Measurements from ENCODE around the gene FOXN3.

Gene FOXN3

GRCh38 chr14:89197623-89198022, 219.4 kb downstream of the FOXN3 start:
- DNase-seq (ENCODE audit: low read depth): no peak

GRCh38 chr14:89196545-89196944, 220.5 kb downstream of the FOXN3 start:
- no peak for DNase-seq (ENCODE audit: low read depth)

- no peak for DNase-seq (ENCODE audit: low read depth)
These were observed 222.7 kb downstream of the FOXN3 start for GRCh38 chr14:89194376-89194775.

DNA sequence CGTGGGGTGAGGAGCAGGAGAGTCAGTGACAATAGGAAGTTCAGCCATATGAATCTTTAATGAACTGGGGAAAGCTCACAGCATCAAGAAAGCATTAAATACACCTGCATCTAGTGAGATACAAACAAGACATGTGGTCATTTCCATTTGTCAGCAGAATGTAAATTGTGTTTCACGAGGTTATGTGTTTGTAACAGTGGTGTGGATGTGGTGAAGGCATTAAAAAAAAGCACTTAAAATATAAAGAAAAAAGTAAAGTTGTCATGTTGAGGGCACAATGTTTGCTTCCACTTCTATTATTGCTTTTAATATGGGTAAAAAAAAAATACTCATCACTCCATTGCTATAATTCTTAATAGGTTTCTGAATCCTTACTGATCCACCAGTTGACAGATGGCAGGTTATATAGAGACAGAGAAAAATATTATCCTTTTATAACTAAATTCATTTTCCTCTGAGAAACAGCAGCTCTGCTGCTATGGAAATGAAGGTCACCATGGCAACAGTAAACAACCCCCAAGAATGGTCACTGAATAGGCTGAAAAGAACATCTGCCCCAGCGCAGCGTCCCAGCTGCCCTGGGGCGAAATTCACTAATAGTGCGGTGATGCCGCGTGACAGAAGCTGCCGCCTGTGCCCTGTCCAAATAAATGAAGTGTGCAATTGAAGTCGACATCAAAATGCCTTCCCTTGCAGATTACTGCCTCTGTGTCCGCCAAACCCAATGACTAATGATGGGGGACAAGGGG, 226.1 kb downstream of the FOXN3 start:
- DNase-seq (ENCODE audit: low read depth): no peak

DNA sequence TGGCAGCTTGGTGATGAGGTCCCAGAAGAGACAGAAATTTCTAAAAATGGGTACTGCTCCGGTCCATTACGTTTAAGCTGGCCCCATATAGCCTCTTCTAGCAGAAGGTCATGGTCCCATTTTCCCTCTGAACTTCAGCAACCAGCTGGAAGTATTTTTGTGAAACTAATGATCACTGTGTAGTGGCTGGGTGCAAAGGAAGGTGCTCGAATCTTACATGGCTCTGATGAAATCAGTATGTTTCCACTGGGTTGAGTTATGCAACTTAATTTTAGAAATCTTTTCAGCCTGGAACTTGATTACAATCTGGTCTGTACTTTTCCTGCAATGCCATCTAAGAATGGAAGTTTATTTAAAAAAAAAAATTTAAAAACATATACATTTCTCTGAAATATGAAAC, 228.5 kb downstream of the FOXN3 start:
- DNase-seq (ENCODE audit: low read depth): no peak

GRCh38 chr14:89187501-89187900, 229.5 kb downstream of the FOXN3 start:
- DNase-seq (ENCODE audit: low read depth): no peak

GRCh38 chr14:89186856-89187376, 230.1 kb downstream of the FOXN3 start:
- no peak for DNase-seq (ENCODE audit: low read depth)

DNA sequence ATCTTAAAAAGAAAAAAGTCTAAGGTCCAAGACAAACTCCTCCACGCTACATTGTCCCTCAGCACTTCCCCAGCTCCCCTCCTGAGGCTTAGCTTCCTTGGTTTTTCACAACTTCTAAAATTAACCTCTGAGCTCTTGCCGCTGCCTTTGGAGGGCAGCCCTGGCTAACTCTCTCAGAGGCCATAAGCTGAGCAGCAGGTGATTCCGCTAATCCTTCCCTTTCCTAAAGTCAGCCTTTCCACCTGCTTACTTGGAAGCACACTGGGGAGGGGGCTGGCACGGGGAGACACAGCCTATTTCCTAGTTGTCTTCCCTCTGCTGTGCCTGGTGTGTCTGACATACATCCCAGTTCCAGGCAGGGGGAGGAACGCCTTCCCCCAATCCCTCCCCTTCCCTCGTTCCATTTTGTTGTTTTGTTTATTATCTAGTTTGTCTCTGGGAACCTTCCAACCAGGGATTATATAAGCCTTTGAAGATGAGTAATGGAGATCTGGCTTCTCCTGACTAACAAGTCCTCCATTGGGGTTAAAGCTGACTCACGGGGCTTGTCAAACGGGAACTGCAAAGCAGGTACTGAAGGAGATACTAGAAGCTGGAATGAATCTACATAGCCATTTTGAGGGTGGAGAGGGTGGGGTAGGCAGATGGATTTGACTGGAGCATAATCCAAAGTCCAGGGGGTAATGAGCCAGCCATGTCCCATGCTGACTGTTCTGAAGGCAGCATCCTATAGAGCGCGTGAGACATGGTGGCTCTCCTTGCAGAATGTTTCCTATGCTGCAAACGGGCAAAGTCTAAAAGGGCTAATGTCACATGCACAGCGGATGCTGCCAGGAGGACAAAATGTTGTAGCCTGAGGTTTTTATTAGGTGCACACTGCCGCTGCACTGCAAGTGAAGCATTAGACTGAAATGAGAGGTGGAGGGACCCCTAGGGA, 230.8 kb downstream of the FOXN3 start:
- no peak for DNase-seq (ENCODE audit: low read depth)

DNA sequence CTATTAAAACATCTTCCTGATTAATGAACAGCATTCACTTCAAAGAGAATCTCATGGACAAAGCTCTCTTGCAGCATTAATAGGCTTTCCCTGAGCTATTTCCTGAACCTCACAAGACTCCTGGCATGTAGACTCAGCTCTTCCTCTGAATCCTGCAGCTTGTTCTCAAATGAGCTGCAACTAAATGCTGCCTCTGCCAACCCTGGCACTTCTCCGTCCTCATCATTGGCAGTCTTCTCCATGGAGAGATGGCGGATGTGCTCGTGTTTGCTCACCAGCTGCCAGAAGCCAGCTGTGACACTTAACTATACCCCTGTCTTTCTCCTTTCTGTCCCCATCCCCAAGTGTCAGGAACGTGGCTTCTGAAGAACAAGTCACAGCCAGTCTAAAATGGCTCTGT, 232.1 kb downstream of the FOXN3 start:
- no peak for DNase-seq (ENCODE audit: low read depth)

GRCh38 chr14:89182326-89182725, 234.7 kb downstream of the FOXN3 start:
- DNase-seq (ENCODE audit: low read depth): no peak

- DNase-seq (ENCODE audit: low read depth): no peak
These were observed 236.5 kb downstream of the FOXN3 start for GRCh38 chr14:89180546-89180945.

GRCh38 chr14:89179891-89180404, 237.1 kb downstream of the FOXN3 start:
- DNase-seq (ENCODE audit: low read depth): no peak

- DNase-seq (ENCODE audit: low read depth): no peak
These were observed 238.1 kb downstream of the FOXN3 start for GRCh38 chr14:89178800-89179535.

DNA sequence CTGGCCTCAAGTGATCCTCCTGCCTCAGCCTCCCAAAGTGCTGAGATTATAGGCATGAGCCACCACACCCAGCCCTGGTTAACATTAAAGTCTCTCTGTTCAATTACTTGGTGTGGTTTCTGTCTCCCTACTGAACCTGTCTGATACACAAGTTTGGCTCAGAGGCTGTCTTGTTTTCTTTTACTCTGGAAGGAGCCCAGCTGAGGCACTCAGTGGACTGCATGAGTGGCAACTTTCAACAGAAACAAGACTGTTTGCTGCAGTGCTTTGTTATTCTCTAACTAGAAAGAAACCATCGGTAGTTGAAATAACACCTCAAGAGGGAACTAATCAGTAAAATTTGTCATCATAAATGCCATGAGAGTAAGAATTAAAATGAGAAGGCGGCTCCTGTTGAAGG, 238.7 kb downstream of the FOXN3 start:
- no peak for DNase-seq (ENCODE audit: low read depth)

GRCh38 chr14:89175881-89176799, 240.9 kb downstream of the FOXN3 start:
- DNase-seq (ENCODE audit: low read depth): no peak

GRCh38 chr14:89171628-89172027, 245.4 kb downstream of the FOXN3 start:
- no peak for DNase-seq (ENCODE audit: low read depth)

DNA sequence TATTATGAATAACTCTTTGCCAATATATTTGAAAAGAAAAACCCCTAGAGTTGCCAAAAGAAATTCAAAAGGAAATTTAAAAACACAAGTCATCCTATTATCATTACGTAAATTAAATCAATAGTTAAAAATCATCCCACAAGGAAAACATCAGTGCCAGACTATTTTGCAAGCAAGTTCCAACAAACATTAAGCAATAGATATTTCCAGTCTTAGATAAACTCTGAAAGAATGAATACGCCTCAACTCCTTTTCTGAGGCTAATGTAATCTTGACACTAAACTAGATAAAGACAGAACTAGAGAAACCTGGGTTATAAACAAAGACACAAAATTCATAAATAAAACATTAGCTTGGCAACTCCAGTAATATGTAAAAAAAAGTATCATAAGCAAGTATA, 245.9 kb downstream of the FOXN3 start:
- no peak for DNase-seq (ENCODE audit: low read depth)

GRCh38 chr14:89167705-89168104, 249.3 kb downstream of the FOXN3 start:
- no peak for DNase-seq (ENCODE audit: low read depth)

DNA sequence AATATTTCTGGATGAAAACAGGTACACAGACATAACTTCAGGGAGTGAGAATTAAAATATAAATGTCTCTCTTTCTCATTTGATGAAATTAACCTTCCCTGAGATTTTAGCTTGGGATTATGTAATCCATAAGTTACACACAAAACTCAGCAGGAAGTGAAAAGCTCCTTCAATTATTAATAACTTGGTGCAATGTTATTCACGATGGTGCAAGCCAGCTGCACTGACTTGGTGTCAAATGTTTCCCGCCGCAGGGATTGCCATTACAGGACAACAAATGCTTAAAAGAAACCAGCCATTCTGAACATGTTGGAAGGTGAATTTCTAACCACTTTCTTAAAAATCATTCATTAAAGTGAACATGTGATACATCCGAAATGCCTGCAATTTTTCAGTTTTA, 250.4 kb downstream of the FOXN3 start:
- no peak for DNase-seq (ENCODE audit: low read depth)

DNA sequence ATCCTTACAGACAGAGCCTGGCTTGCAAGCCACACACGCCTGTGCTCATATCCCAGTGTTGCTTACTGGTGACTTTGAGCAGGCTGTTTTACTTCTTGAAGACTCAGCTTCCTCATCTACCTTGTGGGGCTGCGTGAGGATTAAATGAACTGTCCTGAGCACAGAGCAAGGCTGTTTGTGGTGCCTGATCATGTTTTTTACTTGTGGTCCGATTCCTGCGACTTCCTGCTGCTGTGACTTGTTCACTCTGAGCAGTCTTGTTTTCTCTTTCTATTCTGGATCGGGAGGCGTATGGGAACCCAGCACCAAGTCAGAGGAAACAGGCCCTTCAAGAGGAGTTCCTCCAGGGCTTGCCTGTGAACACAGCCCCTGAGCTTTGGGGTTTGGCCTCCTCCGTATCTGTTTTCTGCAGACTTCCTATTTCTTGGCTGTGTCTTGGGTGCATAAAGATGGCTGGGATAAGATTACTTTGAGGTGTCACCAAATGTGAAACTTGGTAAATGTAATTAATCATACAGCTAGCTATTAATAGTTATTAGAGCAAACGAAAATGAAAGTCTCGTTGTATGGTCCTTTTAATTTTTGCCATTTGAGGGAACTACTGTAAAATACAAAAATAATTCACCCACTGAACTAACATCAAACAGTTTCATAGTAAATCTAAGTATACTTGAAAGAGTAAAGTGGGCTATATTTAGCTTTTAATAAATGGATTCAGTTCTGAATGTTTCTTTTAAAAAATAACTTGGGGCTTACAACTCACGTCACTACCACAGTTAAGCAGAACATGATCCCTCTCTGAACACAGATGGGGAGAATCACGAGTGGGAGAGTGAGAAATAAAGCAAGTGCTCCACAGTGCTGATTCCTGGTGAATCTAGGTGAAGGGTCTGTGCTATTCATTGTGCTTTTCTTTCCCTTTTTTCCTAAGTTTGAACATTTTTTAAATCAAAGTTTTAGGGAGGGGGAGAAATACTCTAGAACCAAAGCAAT, 251.5 kb downstream of the FOXN3 start:
- DNase-seq (ENCODE audit: low read depth): no peak
